A673 (cell line): ENCODE data around the gene CCDC61. TPM values are rescaled to one million over a fixed set of nuclear protein-coding genes. Genes with fewer than 3 reads are reported as not detected.

Experiments used
- BruUV-seq: library from RNA; stranded (reverse); fragments of 400-500 nt; replicated peaks from 2 replicates; lab custom pipeline; 2021; lab: Mats Ljungman, UMichigan
- CTCF ChIA-PET: fragments of 300-600 bp; sonication (Branson Sonifier 250); formaldehyde crosslinking; loops from one replicate; lab custom pipeline; 2022; ENCODE audit warnings: antibody characterized with exemption; lab: Charles Lee
- POLR2A ChIA-PET: fragments of 300-600 bp; sonication (Branson Sonifier 250); formaldehyde crosslinking; loops from one replicate; lab custom pipeline; 2022; ENCODE audit warnings: antibody characterized with exemption; ENCODE audit not compliant: low non-redundant PET; lab: Charles Lee
- DNase-seq: peaks from one replicate; pipeline ENCODE4 v3.0.0-alpha.2; 2015; ENCODE audit warnings: low spot score
- H3K27ac ChIP-seq: fragments of 200-600 bp; sonication (generic); 2 replicates; pipeline ENCODE4 v1.5.1; 2016; ENCODE audit warnings: mixed run types, low read depth, mild to moderate bottlenecking, mixed read lengths, antibody characterized with exemption, low read length; ENCODE audit not compliant: poor library complexity, severe bottlenecking
- H3K27me3 ChIP-seq: fragments of 200-600 bp; sonication (generic); replicated peaks from 2 replicates; pipeline ENCODE4 v1.6.1; 2017; ENCODE audit warnings: mixed run types, low read depth, mild to moderate bottlenecking, mixed read lengths, antibody characterized with exemption, low read length; ENCODE audit not compliant: insufficient read depth, poor library complexity
- H3K36me3 ChIP-seq: fragments of 200-600 bp; sonication (generic); 2 replicates; pipeline ENCODE4 v1.6.1; 2016; ENCODE audit warnings: mixed run types, mild to moderate bottlenecking, mixed read lengths, antibody characterized with exemption, low read length; ENCODE audit not compliant: insufficient read depth, poor library complexity, severe bottlenecking
- H3K4me1 ChIP-seq: fragments of 200-600 bp; sonication (generic); 2 replicates; pipeline ENCODE4 v1.6.1; 2017; ENCODE audit warnings: mixed run types, mild to moderate bottlenecking, mixed read lengths, antibody characterized with exemption, low read length; ENCODE audit not compliant: insufficient read depth, poor library complexity, severe bottlenecking
- H3K4me3 ChIP-seq: fragments of 200-600 bp; sonication (generic); 2 replicates; pipeline ENCODE4 v1.5.1; 2016; ENCODE audit warnings: low read depth, mixed run types, mild to moderate bottlenecking, mixed read lengths, low read length; ENCODE audit not compliant: poor library complexity, severe bottlenecking
- H3K9me3 ChIP-seq: fragments of 200-600 bp; sonication (generic); 2 replicates; pipeline ENCODE4 v1.6.1; 2016; ENCODE audit warnings: mixed run types, low read depth, mild to moderate bottlenecking, mixed read lengths, antibody characterized with exemption, low read length; ENCODE audit not compliant: poor library complexity, severe bottlenecking
- CTCF ChIP-seq: fragments of 300-800, 200-600 bp; sonication (generic); conservative IDR thresholded peaks from 2 replicates; pipeline ENCODE4 v1.5.1; 2017; ENCODE audit warnings: low read depth, mild to moderate bottlenecking, antibody characterized with exemption, low read length, moderate library complexity, mixed read lengths
- EZH2 ChIP-seq: fragments of 200-600 bp; sonication (generic); IDR thresholded peaks from 2 replicates; pipeline ENCODE4 v1.6.1; 2017; ENCODE audit warnings: borderline replicate concordance, low read depth, mild to moderate bottlenecking, mixed read lengths, antibody characterized with exemption, low read length; ENCODE audit not compliant: poor library complexity, severe bottlenecking
- intact Hi-C: fragments of 100-400 bp; cut with micrococcal nuclease; formaldehyde crosslinking; loops from one replicate; pipeline ENCODE4 v1.10.0; 2022; ENCODE audit not compliant: unreplicated experiment
- total RNA-seq: library from RNA; stranded (reverse); gene quantifications from 2 replicates; pipeline ENCODE4 v1.2.3, GENCODE V29; 2021

The CCDC61 gene
- total RNA-seq, 1 experiment from 2014 or later: 16.5 TPM

- no TSS peak for BruUV-seq
- H3K36me3 ChIP-seq: no peaks in the 10 kb centered on the region
- POLR2A ChIA-PET: no interaction called here
- DNase-seq: no peak
- H3K27me3 ChIP-seq: peaks cover 3% of the 10 kb centered on the region
- TF ChIP-seq EZH2: no peak
- no peak for TF ChIP-seq CTCF
- no peaks in the 10 kb centered on the region for H3K4me1 ChIP-seq
- CTCF ChIA-PET: no interaction called here
- intact Hi-C loops: no loop called here
- H3K4me3 ChIP-seq: no peak overlapping the region
- H3K9me3 ChIP-seq: no peaks in the 10 kb centered on the region
- no peak overlapping the region for H3K27ac ChIP-seq
These were observed 26.8 kb downstream of the CCDC61 start for GRCh38 chr19:46022061-46022430.

- H3K4me3 ChIP-seq: no peak within 1 kb of the TSS
- BruUV-seq: no TSS peak
- TF ChIP-seq CTCF: no peak
- TF ChIP-seq EZH2: no peak
- ChIA-PET POLR2A (no interaction called here), CTCF (no interaction called here)
- no peak for DNase-seq
- H3K4me1 ChIP-seq: no peaks in the 10 kb centered on the region
- no peak within 1 kb of the TSS for H3K27ac ChIP-seq
- peaks cover 3% of the 10 kb centered on the region for H3K27me3 ChIP-seq
- H3K36me3 ChIP-seq: no peaks in the 10 kb centered on the region
- intact Hi-C loops: no loop called here
- no peaks in the 10 kb centered on the region for H3K9me3 ChIP-seq
These were observed 27.4 kb downstream of the CCDC61 start, which contains the start of gene PGLYRP1 for GRCh38 chr19:46022431-46023310. TSS of gene PGLYRP1 (minus strand) at chr19:46023053. CDS start at chr19:46023021, 32 bp downstream.

DNA sequence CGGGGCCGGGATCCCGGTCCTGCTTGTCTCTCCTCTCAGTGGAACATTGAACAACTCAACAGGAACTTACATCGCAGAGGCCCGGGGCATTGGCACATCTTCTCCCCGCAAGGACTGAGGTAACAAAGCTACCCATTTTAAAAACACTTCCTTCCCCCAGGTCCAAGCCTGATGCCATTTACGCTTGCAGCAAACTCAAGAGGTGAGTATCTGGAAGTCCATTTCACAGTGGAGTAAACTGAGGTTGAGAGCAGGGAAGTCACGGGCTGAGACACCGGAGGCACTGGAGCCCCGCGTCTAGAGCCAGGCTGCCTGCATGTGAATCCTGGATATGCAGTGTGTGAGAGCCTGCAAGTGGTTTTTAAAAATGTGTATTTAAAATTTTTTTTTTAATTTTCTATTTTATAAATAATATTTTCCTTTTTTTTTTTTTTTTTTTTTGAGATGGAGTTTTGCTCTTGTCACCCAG, 28.1 kb downstream of the CCDC61 start:
- DNase-seq: no peak
- no TSS peak for BruUV-seq
- H3K9me3 ChIP-seq: no peaks in the 10 kb centered on the region
- TF ChIP-seq CTCF: no peak
- TF ChIP-seq EZH2: no peak
- H3K36me3 ChIP-seq: no peaks in the 10 kb centered on the region
- intact Hi-C loops: no loop called here
- peaks cover 3% of the 10 kb centered on the region for H3K27me3 ChIP-seq
- ChIA-PET CTCF (no interaction called here), POLR2A (no interaction called here)
- H3K4me1 ChIP-seq: no peaks in the 10 kb centered on the region
- H3K4me3 ChIP-seq: no peak overlapping the region
- no peak overlapping the region for H3K27ac ChIP-seq
